Hematopoietic multipotent progenitor cell treated with erythropoietin and hydrocortisone succinate and interleukin-3 and kit ligand, for 17 days (in vitro differentiated cells): Measurements from ENCODE around the gene C6orf47.

Experiments used
- DNase-seq: peaks from one replicate; pipeline ENCODE4 v3.0.0-alpha.2; 2015; ENCODE audit warnings: low spot score

The C6orf47 gene

GRCh38 chr6:31687860-31688693, 27.5 kb upstream of the C6orf47 start:
- no peak for DNase-seq

GRCh38 chr6:31687321-31687720, 26.7 kb upstream of the C6orf47 start:
- no peak for DNase-seq

GRCh38 chr6:31686483-31686882, 25.9 kb upstream of the C6orf47 start:
- DNase-seq = peak; percentile 31

- DNase-seq = no peak
Measured at GRCh38 chr6:31683591-31683990, 23.0 kb upstream of the C6orf47 start.

- DNase-seq = no peak
Measured at GRCh38 chr6:31681135-31681671, 20.6 kb upstream of the C6orf47 start.

GRCh38 chr6:31680226-31681134, 19.9 kb upstream of the C6orf47 start, which contains the start of gene LY6G5C:
LY6G5C (minus strand) TSS chr6:31681067; CDS start chr6:31680373, 694 bp downstream.
- DNase-seq = peak; percentile 80

- DNase-seq = no peak
Measured at GRCh38 chr6:31677955-31678354, 17.4 kb upstream of the C6orf47 start.

GRCh38 chr6:31676904-31677303, 16.3 kb upstream of the C6orf47 start:
- no peak for DNase-seq

- no peak for DNase-seq
Measured at GRCh38 chr6:31676322-31676903, 15.8 kb upstream of the C6orf47 start.

GRCh38 chr6:31669676-31670075, 9.1 kb upstream of the C6orf47 start, which contains the start of gene LY6G5B:
LY6G5B (plus strand) TSS chr6:31669976; CDS start chr6:31670951, 975 bp downstream.
- DNase-seq = no peak

- DNase-seq = peak; percentile 35
Measured at GRCh38 chr6:31666337-31666965, 5.9 kb upstream of the C6orf47 start.

- peak; percentile 97 for DNase-seq
Measured at GRCh38 chr6:31665501-31666336, 5.1 kb upstream of the C6orf47 start, which contains the start of gene CSNK2B. CSNK2B (plus strand) TSS chr6:31666080; CDS start chr6:31666832, 752 bp downstream.

GRCh38 chr6:31664790-31665500, 4.4 kb upstream of the C6orf47 start, which contains the start of gene GPANK1:
GPANK1 (minus strand) TSS chr6:31664997; CDS start chr6:31664478, 519 bp downstream.
- DNase-seq = peak; percentile 89

GRCh38 chr6:31663961-31664789, 3.6 kb upstream of the C6orf47 start:
- peak; percentile 48 for DNase-seq

- peak; percentile 21 for DNase-seq
Measured at GRCh38 chr6:31663126-31663960, 2.8 kb upstream of the C6orf47 start.

- no peak for DNase-seq
Measured at GRCh38 chr6:31662124-31662723, 1.6 kb upstream of the C6orf47 start.
